HG02610 (cell line): ENCODE measurements around the gene CHRDL2.

Experiments used
- ATAC-seq: cut with Tn5 transposase; IDR thresholded peaks from one replicate; pipeline ENCODE4 v1.9.1; 2021; ENCODE audit warnings: mild to moderate bottlenecking, moderate library complexity; ENCODE audit not compliant: unreplicated experiment

Gene CHRDL2

DNA sequence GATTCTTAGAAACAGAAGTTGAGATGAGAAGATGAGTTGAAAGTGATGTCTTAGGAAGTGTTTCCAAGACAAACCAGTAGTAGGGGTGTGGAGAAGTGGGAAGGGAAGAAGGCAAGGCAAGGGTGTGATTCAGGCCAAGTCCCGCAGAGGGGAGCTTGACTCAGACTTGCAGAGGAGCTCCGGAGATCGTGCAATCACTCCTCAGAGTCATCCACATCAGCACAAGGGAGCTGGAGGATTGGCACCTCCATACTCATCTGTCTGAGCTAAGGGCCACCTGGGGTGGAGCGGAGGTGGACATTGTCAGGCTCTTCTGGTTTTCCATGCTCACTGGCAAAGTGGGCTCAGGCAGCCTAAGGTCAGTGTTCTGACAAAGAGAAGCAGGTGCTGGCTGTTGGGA lies 44.4 kb downstream of the CHRDL2 start:
- ATAC-seq = no peak

DNA sequence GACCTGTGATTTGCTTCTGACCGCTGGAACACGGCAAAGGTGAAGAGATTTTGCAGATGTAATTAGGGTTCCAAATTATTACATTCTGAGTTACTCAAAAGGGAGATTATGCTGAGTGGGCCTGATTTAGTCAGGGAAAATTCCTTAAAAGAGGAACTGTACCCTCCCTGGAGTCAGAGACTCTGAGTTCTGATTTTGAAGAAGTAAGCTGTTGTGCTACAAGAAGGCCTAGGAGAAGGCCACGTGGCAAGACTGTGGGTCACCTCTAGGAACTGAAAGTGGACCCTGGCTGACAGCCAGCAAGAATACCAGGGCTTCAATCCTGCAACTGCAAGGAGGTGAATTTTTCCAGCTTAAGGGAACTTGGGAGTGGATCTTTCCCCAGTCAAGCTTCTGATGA lies 45.3 kb downstream of the CHRDL2 start:
- ATAC-seq = no peak

DNA sequence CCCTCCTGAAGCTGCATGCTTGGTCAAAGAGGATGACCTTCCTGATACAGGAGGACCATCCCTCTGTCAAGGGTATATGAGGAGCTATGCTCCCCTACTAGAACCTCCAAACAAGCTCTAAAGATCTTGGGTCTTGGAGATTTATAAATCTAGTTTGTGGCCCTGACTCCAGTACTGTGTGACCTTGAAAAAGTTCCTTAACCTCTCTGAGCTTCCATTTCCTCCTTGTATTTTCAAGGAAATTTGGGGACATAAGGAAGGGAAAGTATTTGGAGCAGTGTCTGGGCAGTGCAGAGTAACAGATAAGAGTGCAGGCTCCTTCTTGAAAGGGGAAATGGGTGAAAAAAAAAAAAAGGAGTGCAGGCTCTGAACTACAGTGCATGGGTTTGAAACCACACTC lies 45.9 kb downstream of the CHRDL2 start:
- no peak for ATAC-seq

DNA sequence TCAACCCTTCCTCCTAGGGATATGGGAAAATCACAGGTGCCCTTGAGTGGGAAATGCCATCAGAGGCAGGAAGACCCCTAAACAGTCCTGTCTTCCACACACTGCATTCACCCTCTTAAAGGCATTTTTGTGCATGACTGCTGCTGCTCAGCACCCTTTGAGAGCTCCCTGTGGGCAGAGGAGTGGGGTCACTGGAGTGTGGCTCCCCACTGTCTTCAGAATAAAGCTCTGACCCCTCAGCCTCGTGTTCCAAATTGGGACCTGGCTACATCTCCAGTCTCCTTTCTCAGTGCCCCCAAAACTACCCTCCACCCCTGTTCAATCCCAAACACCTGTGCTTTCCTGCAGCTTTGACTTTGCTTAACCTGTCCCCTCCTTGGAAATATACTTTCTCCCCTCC lies 46.6 kb downstream of the CHRDL2 start:
- ATAC-seq = no peak

DNA sequence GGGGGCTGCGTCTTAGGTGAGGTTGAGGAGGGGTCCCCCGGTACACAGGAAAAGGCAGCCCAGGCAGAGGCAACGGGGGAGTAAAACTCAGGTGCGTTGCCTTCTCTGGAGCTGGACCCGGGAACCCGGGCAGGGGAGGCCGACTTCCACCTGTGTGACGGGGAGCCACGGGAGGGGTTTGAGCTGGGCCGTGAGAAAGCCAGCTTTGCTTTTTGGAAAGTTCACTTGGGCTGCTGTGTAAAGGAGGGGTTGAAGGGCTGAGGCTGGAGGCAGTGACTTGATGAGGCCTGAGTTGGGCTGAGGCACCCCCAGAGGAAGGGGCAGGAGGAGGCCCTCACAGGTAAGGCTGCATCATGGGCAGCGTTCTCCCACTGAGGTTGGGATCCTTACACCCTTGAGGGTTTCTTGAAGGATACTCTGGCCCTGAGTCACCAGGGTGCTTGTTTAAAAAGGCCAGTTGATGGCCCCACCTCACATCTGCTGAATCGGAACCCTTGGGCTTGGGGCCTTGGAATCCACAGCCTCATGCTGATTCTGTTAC lies 47.2 kb downstream of the CHRDL2 start:
- no peak for ATAC-seq

DNA sequence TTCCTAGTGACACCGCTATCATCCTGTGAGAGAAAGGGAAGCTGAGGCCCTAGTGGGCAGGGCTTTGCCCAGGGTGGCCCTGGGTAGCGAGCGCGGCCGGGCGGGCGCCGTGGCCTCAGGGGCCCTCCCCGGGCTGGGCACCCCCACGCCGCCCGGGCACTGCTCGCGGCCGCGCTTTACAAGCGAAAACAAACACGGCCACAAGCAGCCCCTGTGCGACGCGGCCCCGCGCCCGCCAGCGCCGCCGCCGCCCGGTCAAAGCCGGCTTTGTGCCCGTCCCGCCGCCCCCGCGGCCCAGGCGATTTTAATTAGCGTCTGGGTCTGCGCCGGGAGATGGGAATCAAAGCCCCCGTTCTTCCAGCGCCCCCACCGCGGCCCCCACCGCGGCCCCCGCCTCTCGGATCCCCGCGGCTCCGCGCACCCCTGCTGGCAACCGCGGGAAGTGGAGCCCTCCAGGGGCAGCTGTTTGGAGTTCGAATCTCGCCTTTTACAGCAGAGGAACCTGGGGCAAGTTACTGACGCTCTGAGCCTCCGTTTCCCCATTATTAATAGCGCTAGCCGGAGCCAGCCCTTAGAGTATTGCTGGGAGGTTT lies 47.9 kb downstream of the CHRDL2 start:
- ATAC-seq = no peak

DNA sequence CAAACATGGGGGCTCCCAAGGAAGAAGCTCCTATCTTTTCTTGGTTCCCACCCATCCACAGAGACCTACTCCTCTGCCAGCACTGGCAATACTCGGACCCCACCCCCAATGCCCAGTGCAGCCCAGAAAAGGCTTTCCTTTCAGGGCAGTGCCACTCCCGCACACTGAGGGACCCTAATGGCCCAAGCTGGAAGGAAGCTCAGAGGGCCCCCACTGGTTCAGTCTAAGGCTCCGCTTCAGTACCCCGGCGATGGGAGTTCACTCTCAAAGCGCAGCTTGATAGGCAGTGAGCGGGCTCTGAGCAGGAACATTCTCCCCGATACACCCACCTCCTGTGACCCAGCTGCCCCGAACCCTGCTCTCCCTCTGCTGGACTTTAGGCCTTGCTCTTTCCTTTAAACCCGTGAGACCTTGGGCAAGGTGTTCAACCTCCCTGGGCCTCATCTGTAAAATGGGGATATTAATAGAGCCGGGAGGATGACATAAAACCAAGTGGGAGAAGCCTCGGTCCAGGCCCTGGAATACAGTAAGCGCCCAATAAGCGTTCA lies 48.4 kb downstream of the CHRDL2 start:
- no peak for ATAC-seq

DNA sequence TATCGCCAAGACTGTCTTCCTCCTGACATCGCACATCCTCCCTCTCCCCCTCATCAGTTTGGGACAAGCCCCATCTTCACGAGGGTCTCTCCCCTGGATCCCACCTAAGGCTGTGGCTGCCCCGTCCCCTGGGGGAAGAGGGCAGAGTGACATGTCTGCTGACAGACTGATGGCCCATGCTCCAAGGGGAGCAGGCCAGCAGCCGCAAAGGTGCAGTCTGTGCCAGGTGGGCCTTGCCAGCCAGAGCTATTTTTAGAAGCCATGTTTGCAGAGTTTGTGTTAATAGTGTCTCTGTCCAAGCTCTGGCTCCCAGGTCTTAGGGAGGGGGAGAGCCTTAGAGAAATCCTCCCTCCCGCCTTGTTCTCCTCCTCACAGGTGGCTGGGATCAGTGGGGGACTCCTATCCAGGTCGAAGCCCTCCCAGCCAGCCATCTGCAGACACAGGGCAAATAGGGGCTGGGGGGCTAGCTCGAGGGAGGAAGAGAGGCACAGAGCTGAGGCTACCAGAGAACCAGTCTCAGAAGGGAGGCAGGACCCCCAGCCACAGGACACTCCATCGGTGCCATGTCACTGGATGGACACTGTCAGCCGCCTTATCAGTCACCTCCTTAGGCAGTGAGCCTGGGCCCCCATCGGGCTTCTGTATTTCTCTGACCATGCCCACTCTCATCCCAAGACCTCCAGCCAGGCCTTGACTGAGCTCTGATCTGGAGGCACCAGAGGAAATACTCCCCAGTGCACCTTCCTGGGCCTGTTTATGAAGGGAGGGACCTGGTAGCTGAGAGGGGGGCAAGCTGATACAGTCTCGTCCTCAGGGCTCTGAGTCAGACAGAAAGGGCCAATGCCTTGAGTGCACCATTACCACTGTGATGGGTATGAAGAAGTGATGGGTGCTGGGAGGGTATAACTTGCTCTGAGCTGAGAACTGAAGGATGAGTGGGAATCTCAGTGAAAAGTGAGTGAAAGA lies 49.3 kb downstream of the CHRDL2 start:
- no peak for ATAC-seq

DNA sequence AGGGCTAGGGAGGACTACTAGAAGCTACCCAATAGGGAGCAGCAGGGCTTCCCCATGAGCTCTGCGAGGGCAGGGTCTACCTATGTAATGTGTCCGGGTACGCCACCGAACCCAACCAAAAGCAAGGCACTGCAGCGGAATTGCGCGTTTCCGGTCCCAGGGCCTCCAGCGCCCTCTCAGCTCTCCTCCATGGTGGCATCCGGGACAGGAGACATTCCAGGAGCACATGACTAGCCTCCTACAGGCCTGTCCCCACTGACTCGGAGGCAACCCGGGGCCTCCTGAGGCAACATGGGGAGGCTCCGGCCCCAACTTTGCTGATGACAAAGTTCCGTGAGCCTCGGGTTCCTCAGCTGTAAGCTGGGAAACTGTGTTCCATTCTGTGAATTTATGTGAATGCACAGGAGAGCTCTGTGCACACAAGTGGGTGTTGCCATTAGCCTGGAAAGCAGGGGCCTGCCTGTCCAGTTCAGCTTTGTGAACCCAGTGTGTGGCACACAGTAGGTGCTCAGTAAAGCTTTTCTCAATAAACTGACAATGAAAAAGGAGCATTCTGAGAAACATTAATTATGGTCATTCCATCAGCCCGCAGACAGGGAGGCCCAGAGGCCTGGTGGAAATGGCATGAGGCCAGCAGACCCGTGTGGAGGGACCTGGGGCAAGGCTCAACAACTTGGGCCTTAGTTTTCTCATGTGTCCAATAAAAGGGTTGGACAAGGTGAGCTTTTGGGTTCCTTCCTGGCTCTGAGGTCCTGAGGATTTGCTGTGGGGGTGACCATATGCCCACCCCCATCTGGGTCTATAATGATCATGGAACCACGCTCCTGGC lies 50.3 kb downstream of the CHRDL2 start:
- ATAC-seq = no peak

DNA sequence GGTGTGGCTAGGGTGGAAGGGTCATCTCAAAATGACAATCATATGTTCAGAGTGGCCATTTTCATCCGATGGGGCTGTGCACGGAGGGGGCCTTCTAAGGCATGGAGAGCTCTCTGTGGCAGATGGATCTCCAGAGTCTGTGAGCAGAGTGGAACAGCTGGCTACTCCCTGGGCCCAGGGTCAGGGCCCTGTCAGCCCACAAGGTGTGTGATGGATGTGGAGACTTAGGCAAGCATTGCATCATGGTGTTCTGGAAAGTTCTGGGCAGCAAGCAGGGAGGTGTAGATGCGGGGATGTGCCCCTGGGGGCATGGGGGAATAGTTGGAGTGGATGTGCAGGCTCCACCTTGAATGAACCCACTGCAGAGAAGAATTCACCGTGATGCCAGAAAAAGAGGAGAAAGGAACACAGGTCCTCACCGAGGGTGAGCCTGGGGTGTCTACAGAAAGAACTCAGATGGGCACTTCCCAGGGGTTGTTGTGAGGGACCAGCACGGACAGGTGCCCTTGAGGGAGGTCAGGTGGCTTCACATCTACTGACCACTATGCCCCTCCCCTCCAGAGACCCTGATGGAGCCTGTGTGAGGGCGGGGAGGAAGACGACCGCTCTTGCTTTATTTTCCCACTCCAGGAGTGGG lies 51.1 kb downstream of the CHRDL2 start:
- no peak for ATAC-seq

DNA sequence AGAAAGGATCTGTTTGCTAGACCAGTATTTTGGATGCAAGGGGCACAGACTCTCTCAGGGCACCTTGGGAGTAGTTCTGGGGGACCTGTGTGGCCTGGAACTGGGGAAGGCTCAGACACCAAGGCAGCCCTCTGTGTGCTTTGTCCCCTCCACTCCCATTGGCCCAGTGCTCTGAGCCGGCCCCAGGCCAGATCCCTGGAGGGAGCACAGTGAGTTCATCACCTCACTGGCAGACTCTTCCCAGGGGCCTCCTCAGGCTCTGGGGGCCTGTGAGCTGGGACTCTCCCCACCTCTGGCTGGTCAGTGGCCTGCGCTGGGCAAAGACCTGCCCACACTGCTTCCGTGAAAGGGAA lies 51.7 kb downstream of the CHRDL2 start:
- no peak for ATAC-seq

DNA sequence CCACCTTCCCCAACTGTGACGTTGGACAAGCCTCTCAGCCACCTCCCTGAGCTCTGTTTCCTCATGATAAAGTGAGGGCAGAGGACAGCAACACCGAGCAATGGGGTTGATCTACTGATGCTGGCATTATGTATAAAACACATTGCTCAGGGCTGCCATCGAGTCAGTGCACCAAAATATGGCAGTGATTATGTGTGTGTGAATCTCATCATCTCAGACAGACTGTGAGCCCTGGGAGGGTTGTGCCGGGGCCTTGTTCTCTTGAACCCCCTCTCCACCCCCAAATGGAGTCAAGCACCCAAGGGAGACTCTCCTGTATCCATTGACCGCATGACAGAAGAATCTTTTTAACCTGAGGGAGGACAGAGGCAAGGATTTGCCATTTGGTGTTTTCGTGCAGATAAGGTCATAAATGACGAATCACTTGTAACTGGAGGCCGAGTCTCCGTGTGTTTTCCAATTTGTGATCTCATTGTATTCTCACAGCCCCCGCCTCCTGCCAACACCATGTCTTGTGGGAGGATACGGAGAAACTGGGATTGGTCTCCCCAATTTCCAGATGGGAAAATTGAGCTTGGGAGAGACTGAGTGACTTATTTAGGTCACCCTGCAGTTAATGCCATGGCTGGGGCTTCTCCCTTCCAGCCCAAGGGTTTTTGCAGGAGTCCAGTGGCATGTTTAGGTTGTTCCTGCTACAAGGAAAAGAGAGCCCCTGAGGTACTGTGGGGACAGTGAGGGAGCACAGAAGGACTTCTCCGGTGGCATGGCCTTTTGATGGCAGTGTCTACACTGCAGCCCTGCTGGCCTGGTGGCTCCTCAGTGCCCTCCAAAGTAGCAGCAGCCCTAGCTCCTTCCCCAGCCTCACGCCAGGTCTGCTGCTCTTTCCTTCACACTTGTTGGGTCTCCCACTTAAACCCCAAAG lies 52.4 kb downstream of the CHRDL2 start:
- ATAC-seq = no peak

DNA sequence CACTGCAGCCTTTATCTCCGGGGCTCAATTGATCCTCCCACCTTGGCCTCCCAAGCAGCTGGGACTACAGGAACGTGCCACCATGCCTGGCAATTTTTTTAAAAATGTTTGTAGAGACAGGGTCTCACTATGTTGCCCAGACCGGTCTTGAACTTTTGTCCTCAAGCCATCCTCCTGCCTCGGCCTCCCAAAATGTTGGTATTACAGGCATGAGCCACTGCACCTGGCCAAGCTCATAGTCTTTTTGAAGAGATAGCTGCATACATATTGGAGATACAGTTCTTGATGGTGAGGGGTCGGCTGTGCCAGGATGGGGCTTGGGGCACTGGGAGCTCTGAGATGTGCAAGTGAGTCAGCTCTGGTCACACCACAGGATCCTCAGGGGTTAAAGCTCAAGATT lies 53.2 kb downstream of the CHRDL2 start:
- ATAC-seq = no peak

DNA sequence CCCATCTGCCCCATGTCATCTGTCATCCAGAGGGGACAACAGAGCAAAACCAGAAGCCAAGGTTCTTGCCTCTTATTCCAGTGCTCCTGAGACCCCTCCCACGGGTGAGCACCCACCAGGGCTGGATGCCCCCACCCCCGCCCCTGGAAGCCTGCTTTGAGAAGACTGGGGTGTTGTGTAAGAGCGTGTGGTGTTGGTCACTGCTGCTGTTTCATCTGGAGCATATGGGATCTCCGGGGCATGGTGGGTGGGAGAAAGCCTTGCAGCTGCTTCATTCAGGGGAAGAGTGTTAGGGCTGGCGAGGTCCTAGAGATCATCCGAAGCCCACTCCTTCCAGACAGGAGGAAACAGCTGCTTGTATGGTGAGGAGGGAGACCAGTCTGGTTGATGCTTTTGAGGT lies 54.1 kb downstream of the CHRDL2 start:
- ATAC-seq = no peak

DNA sequence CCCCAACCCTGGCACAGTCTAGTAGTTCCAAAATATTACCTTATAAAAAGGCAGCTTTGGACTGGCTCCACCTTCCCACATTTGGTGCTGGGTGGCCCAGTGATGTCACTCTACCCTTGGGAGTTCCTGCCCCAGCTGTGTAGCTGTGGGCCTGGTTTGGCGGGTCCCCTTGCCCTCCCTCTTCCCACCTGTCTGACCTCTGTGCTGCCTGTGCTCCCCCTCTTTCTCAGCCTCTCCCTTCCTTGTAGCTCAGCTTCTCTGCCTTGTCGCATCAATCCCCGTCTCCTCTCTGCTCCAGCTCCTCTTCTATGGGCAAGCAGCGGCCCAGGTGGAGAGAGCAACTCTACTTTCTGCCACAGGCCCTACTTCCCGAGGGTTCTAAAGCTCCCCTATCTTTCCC lies 54.6 kb downstream of the CHRDL2 start:
- ATAC-seq = no peak

DNA sequence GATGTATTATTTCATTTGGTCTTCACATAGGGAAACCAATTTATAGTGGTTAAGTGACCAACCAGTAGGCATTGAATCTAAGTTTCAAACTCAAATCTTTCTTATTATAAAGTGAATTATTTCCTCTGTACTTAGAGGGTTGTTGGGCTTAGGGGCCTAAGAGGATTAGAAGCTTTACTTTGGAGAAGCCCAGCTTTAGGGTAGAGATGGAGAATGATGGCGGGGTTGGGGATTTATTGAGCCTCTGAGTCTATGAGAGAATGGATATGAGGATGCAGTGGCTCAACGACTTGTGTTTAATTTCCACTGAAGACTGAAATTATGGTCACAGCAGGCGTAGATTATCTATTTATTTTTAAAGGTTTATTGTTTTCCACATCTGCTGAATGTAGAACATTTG lies 55.5 kb downstream of the CHRDL2 start:
- ATAC-seq = no peak

DNA sequence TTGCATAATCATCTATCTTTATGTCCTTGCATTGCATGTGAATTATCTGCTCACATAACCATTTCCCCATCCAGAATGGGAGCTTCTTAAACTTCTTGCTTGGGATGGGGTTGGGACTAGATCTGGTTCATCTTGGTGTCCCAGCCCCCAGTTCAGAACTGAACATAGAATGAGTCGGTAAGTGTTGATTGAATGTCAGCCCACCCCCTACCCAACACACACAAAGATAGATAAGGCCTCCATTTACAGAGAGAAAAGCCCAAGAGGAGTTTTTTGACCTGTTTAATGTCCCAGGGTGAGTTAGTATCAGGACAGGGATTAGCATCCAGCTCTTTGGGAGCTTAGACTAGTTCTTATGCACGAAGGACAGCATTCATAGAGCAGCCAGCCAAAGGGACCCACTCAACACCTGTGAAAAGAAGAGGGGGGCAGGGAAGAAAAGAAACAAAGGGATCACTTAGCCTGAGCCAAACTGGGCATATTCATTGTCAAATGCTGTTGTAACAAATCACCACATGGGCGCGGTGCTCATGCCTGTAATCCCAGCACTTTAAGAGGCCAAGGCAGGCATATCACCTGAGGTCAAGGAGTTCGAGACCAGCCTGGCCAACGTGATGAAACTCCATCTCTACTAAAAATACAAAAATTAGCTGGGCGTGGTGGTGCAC lies 57.4 kb downstream of the CHRDL2 start:
- no peak for ATAC-seq

DNA sequence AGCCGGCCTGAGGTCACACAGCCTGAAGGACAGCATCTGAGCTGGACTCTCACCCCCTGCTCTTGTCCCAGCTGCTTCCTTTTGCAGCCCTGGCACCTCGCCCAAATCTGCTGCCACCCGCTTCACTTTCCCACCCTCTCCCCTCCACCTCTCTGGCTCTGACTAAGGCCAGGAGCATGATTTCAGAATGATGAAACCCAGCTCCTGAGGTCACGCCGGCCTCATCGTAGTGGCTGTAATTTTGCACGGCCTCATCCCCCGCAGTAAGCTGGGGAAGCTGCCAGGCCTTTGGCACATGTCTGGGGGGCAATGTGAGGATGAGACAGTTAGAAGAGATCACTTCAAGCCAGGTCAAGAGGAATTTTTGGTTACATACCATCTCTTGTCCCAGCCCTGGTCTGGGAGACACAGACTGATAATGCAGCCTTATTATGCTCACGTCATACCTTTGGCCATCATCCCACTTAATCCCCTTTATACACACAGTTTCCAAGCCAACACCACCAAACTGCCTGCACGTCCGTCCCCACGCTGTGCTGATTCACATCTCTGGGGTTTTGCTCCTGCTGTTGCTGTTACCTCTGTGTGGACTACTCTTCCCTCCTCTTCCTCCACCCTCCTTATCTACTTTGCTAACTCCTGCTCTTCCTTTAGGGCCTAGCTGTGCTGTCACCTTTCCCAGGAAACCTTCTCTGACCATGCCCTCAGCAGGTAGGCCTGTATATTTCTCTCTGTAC lies 58.1 kb downstream of the CHRDL2 start:
- no peak for ATAC-seq
